ENCODE data around the gene CHMP2A. TPM values are rescaled to one million over a fixed set of nuclear protein-coding genes. Genes with fewer than 3 reads are reported as not detected.

CHMP2A gene
- total RNA-seq, 2 experiments from 2014 or later, result 88.3 to 90.0 TPM

DNA sequence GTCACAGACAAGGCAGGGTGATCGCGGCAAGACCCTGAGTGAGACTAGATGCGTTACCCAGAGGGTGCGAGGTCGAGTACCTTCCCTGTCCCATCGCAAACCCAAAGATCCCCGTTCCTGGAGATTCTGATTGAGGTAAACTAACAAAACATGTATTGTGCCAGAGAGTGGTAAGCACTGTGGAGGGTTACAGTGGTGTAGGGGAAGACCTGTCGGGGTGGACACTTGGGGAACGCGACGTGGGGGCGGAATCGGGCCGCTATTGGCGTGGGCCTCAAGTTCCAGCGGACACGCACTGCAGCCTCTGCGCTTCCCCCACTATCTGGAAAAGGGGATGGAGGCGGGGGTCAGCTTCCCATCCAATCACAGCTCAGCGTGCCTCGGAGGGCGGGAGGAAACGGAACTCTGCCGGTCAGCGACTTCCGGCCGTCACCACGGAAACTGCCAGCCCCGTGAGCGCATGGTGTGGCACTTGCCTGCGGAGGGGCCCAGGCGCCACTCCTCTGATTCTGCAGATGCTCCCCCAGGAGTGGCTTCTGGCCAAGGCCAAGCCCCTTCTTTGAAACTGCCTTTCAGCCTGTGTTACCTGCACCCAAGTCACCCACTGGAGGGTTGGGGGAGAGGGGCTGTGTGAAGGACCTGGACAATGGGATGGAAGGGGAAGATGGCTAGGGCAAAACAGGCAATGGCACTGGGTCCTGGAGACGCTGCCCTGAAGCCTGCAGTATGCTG is 4.5 kb upstream of the CHMP2A start:
- peak overlapping the region; percentile 99 for H3K27ac Mint-ChIP-seq
- H3K4me1 Mint-ChIP-seq (ENCODE audit: low read depth), result peaks cover 53% of the 10 kb centered on the region
- DNase-seq (peak; percentile 85), ATAC-seq (peak; percentile 4)
- no peaks in the 10 kb centered on the region for H3K27me3 Mint-ChIP-seq
- H3K36me3 Mint-ChIP-seq (ENCODE audit: low read depth), result peaks cover 50% of the 10 kb centered on the region
- peak overlapping the region; percentile 98 for H3K4me3 Mint-ChIP-seq
- ChIA-PET POLR2A (interaction anchor here (1.1 to 4.2 kb wide), 5 partner anchors 13 to 40 kb away, joined by 3 to 39 read pairs (median 5); partner anchors contain the start of genes MZF1, TRIM28 and ZBTB45), CTCF (interaction anchor here (1.0 to 1.8 kb wide), 2 partner anchors 16 to 40 kb away, joined by 6 to 7 read pairs; partner anchors contain the start of gene ZBTB45)
- H3K9me3 Mint-ChIP-seq, result no peaks in the 10 kb centered on the region
- TF ChIP-seq, protein P1, sequence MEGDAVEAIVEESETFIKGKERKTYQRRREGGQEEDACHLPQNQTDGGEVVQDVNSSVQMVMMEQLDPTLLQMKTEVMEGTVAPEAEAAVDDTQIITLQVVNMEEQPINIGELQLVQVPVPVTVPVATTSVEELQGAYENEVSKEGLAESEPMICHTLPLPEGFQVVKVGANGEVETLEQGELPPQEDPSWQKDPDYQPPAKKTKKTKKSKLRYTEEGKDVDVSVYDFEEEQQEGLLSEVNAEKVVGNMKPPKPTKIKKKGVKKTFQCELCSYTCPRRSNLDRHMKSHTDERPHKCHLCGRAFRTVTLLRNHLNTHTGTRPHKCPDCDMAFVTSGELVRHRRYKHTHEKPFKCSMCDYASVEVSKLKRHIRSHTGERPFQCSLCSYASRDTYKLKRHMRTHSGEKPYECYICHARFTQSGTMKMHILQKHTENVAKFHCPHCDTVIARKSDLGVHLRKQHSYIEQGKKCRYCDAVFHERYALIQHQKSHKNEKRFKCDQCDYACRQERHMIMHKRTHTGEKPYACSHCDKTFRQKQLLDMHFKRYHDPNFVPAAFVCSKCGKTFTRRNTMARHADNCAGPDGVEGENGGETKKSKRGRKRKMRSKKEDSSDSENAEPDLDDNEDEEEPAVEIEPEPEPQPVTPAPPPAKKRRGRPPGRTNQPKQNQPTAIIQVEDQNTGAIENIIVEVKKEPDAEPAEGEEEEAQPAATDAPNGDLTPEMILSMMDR (IDR thresholded peaks at IDR 0.05), result no peak
- intact Hi-C loops (cut with micrococcal nuclease), result no loop called here

DNA sequence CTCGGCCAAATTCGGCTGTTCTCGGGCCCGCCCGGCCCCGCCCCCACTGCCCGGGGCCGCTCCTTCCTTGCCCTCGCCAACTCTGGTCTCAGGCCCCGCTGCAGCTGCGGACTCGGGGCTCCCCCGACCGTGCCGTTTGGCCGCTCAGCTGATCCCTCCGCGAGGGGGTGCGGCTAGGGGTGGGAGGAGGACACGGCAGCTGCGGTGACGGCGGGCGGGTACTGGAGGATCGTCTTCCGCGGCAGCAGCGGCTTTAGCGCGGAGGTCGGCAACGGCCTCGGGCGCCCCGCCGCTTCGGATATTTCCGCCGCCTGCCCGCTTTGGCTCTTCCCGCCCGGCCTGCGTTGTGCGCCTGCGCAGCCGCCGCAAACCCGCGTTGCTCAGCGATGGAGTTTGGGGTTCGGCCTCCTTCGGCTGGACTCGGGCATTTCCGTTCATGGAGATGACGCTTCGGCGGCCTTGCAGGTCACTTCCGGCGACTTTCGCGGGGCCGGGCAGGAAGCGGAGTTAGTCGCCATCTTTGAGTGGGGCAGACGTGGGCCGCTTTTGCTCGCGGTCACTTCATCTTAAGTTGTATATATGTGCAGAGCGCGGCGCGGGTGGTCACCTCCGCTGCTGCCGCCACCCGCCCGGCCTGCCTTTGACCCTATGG is 3.8 kb upstream of the CHMP2A start:
- TF ChIP-seq, protein P1 (IDR thresholded peaks at IDR 0.05), result no peak
- H3K4me3 Mint-ChIP-seq, result peak overlapping the region; percentile 98
- peak; percentile 100 for DNase-seq
- peak overlapping the region; percentile 99 for H3K27ac Mint-ChIP-seq
- intact Hi-C loops (cut with micrococcal nuclease), result no loop called here
- POLR2A ChIA-PET, result interaction anchor here (1.1 to 4.2 kb wide), 5 partner anchors 8 to 40 kb away, joined by 3 to 39 read pairs (median 3); partner anchors contain the start of genes TRIM28 and ZBTB45
- H3K4me1 Mint-ChIP-seq (ENCODE audit: low read depth), result peaks cover 53% of the 10 kb centered on the region
- H3K9me3 Mint-ChIP-seq, result no peaks in the 10 kb centered on the region
- H3K36me3 Mint-ChIP-seq (ENCODE audit: low read depth), result peaks cover 54% of the 10 kb centered on the region
- H3K27me3 Mint-ChIP-seq, result no peaks in the 10 kb centered on the region
- CTCF ChIA-PET, result interaction anchor here (1.0 to 1.8 kb wide), 3 partner anchors 17 to 45 kb away, joined by 5 to 7 read pairs (median 6); partner anchors contain the start of gene ZBTB45
- peak; percentile 69 for ATAC-seq

DNA sequence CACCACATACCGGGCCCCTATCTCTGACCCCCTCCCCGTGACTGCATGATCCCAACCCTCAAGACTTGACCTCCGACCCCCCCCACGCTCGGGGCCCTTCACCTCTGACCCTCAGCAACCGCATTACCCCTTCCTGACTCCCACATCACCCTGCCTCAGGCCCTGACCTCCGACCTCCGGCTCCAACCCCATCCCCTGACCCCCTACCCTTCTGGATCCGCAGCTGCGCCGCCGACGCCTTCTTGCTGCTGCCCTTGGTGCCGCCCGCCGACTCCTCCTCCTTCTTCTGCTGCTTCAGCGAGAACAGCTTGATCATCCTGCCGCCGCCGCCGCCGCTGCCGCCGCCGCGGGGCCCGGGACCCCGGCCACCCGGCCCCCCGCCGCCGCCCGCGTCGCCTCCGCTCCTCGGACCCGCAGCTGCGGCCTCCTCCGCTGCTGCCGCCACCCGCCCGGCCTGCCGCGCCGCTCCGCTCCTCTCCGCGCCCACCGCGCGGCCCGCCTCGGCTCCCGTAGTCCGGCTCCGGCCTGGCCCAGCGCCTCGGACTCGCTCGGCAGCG is 3.2 kb upstream of the CHMP2A start, which contains the start of gene UBE2M:
TSS of gene UBE2M (minus strand) at position 546 of the 557 bp plus-strand sequence. CDS start at position 316, 230 bp downstream.
- POLR2A ChIA-PET, result interaction anchor here (1.1 to 4.2 kb wide), 5 partner anchors 9 to 36 kb away, joined by 3 to 39 read pairs (median 3); partner anchors contain the start of gene TRIM28
- CTCF ChIA-PET, result interaction anchor here (1.6 to 1.8 kb wide), 2 partner anchors 39 to 44 kb away, joined by 5 to 7 read pairs; partner anchors contain the start of gene ZBTB45
- intact Hi-C loops (cut with micrococcal nuclease), result no loop called here
- Mint-ChIP-seq H3K4me3 (peak within 1 kb of the TSS; percentile 98), H3K36me3 (ENCODE audit: low read depth) (peaks cover 54% of the 10 kb centered on the region), H3K27ac (peak within 1 kb of the TSS; percentile 100), H3K4me1 (ENCODE audit: low read depth) (peaks cover 50% of the 10 kb centered on the region), H3K9me3 (no peaks in the 10 kb centered on the region), H3K27me3 (no peaks in the 10 kb centered on the region)
- DNase-seq, result peak; percentile 78
- no peak for ATAC-seq
- TF ChIP-seq, protein P1 (IDR thresholded peaks at IDR 0.05), result no peak

DNA sequence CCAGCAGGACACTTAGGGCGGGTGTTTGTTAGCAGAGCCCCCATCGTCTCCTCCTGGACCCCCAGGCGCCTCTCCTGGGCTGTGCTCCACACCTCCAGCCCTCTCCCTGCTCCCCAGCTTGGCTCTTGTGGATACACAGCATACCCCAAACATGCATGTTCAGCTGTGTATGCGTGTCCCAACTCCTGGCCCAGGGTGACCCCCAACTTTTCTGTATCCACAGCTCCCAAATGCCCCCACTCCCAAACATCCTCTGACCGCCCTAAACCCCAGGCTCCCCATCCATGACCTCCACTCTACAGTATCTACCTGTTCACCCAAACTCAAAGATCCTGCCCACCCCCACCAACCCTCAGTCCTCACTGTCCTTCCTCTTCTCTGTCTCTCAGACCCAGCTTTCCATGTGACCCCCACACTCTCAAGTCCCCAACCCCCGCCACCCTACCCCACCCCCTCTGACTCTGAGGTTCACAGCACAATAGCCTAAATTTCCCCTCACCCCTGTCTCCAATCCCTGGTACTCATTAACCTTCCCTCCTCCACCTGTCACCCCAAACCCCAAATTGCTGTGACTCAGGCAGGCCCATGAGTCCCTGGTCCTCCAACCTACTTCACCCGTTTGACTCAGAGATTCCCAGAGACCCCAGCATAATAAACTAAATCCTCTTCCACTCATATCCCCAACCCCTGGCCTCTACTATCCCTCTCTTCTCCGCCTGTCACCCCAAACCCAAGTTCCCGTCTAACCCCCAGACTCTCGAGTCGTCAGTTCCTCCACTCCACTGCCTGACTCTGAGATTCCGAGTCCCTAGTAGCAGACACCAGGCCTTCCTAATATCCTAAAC is 2.5 kb upstream of the CHMP2A start:
- no peak for ATAC-seq
- POLR2A ChIA-PET, result interaction anchor here (0.7 to 4.2 kb wide), 7 partner anchors 8 to 37 kb away, joined by 3 to 39 read pairs (median 4); partner anchors contain the start of genes TRIM28 and ZBTB45
- CTCF ChIA-PET, result interaction anchor here (1.4 to 1.6 kb wide), 2 partner anchors 37 to 43 kb away, joined by 5 to 6 read pairs; partner anchors contain the start of gene ZBTB45
- peaks cover 61% of the 10 kb centered on the region for H3K36me3 Mint-ChIP-seq (ENCODE audit: low read depth)
- H3K9me3 Mint-ChIP-seq, result no peaks in the 10 kb centered on the region
- H3K27me3 Mint-ChIP-seq, result no peaks in the 10 kb centered on the region
- H3K27ac Mint-ChIP-seq, result peak overlapping the region; percentile 100
- intact Hi-C loops (cut with micrococcal nuclease), result no loop called here
- DNase-seq, result no peak
- H3K4me3 Mint-ChIP-seq, result peak overlapping the region; percentile 98
- H3K4me1 Mint-ChIP-seq (ENCODE audit: low read depth), result peaks cover 53% of the 10 kb centered on the region
- TF ChIP-seq, protein P1 (IDR thresholded peaks at IDR 0.05), result no peak

Measured in activated CD8-positive, alpha-beta T cell treated with anti-CD3 and anti-CD28 coated beads for 36 hours (primary cell).